Activated CD8-positive, alpha-beta memory T cell treated with anti-CD3 and anti-CD28 coated beads for 1 hour (primary cell): ENCODE measurements around the gene SPECC1L.

Source experiments
- DNase-seq, 2 donors: peaks; one replicate each; pipeline ENCODE4 v3.0.0-alpha.2; 2020; ENCODE audit warnings: low read depth in 1 of 2; ENCODE audit errors: extremely low read depth in 1 of 2

Gene SPECC1L

DNA sequence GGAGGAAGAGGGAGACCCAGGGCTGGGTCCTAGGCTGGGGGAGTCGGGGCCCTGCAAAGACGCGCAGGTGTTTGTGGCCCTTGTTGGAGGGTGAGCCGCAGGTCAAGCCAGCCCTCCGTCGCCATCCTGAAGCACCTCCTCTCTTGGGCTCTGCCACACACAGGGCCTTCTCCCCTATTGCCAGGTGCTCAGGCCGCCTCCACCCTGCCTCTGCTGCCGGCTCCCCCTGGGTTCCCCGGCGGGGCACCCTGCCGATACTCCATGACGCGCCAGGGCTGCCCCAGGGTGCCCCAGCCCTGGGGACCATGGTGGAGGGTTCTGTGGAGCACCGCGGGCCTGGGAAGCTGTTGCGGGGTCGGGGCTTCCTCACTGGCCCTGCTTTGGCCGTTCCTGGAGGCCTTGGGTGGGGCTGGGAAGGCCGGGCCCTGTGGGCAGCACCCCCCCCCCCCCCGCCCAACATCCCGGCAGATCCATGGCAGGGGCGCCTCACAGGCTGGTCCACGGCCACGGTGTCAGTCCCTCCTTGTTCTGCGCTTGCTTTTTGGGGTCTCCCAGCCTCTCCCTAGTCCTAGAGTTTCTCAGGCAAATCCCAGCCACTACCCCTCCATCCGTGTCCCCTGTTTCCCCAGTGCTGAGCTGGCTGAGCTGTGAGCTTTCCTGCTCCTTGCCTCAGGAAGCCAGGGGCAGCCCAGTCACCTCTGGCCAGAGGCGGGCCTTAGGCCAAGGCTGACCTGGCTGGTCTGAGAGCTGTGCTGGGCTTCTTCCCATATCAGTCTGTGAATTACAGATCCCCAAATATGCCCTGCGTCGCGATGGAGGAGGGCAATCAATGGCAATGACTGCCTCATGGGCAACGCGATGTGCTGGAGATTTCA is 154.5 kb downstream of the SPECC1L start:
- DNase-seq = no peak

DNA sequence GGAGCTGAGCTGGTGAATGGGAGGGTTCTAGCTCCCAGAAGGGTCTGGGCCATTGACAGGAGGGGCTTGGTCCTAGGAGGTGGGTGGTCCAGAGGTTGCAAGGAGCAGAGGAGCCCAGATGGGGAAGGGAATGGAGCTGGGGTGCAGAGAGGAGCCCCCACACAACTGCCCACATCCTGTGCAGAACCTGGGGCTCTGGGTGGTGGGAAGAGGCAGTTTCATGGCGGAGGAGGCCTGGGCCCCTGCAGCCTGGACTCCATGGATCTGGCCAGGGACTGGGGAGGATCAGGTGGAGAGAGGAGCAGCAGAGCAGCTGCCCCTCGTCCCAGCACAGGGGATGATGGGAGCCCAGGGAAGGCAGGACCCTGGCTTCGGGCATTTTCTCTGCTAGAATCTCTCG is 155.8 kb downstream of the SPECC1L start:
- no peak for DNase-seq

DNA sequence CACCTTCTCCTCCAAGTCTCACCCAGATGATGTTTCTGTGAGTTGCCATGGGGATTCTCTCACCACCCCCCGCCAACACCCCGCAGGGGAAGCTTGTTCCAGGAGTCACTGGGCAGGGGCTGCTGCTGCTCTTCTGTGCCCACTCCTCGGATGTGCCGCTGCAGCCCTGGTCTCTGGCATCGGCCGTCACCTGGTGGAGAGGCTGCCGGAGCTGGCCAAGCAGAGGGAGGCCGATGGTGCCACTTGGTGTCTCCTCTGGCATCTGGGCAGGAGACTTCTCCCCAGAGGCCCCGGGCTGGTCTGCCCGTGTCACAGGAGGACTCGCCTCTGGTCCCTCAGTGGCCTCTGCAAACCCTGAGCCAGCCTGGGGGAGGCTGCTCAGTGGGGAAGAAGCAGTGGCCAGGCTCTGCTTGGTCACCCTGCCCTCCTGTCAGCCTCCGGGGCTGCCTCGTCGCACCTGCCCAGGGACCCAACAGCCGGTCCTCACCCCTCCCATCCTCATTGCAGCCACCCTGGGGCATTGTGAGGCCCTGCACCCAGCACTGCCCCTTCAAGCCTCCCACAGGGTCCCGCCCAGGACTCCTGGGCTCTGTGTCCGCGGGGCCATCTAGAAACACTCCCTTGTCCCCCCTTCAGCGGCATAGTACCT is 156.3 kb downstream of the SPECC1L start:
- no peak for DNase-seq

DNA sequence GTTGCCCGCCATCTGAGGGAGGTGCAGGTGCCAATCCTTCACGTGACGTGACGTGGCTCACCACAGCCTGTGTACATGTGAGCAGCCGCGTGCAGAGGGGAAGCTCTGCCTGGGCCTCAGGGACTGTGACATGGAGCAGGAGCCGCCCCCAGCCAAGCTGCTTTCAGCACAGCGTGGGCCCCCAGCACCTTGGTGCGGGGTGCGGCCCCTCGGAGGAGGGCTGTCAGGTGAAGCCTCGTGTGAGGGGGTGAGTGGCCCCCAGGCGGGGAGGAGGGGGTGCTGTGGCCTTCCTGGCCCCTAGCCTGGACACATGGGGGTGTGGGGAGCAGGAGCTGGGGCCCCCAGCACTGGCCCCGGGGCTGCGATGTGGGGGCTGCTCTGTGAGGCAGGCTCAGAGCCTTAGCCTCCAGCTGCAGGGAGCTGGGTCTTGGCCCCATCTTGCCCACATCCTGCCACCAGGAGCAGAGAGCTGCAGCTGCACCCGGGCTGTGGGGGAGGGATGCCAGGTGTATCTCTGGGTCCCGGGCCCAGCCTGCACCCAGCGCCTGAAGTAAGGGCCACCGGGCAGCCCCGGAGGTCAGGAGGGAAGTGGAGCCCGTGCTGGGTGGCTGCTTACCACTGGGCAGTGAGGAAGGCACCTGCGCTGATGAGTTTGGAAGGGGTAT is 157.0 kb downstream of the SPECC1L start, which contains the start of gene ADORA2A:
Gene ADORA2A, plus strand, starts transcription at position 100 of the 665 bp plus-strand sequence. CDS start 5,806 bp downstream, outside the sequence.
- DNase-seq = peak; percentile 75 to 76

DNA sequence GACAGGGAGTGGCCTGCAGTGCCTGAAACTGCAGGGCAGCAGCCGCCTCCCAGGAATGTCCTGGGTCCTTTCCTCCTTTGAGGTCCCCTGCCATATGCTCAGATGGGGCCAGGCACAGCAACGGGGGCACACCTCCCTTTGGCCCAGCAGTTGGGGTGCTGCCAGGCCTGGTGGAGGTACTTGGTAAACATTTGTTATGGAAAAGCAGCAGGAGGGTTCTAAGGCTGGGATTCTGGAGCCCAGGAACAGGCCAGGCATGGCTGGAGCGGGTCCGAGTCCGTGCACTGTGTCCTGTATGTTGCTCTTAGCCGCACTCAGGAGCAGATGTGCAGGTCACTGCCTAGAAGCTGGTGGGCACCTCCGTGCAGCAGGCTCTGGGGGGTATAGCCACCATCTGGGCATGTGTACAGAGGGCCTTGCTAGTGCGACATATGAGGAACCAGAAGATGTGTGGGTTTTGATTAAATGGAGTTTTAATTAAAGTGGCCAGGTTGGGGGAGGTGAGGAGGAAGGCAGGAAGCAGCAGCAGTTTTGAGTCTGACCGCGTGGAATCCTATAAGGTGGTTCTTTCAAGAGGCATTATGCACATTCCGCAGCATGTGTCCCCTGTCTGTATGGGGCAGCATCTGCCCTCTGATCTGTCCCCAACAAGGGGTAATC is 158.2 kb downstream of the SPECC1L start:
- no peak for DNase-seq

DNA sequence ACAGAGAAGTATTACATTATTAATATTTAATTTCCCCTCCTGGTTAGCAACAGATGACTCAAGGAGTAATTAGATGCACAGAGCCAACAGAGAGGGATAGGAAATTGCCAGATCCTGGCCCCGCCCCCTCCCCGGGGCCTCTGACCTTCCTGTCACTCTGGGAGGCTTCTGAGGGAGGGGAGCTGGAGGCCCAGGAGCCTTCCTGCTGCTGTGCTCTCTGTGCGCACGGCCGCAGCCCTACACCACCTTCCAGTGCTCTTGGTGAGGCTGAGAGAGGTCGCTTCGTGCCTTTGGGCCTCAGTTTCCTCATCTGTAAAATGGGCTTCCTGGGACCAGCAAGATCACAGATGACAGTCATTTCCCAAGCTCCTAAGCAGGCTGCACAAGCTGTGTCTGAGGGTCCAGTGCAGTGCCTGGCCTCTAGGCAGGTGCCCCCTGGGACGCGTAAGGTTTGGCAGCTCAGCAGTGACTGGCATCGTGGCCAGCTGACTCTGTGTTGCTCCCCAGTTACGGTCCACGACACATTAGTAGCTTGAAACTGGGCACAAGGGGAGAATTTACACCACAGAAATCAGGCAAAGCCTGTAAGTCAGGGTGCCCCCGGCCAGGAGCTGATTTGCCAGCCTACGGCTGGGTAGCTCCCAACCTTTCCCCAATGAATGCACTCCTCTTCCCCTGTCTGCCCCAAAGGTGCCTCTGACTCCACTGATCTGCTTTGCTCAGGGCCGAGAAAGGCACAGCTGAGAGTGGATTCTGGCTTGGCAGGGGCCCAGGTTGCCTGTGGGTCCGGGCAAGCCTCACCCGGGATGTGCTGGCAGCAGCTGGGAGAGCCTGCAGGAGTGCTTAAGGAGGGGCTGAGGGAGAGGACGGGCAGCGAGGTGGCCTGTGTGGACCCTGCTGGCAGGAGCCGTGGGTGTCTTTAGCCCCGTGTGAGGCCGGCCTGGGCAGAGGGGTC is 159.1 kb downstream of the SPECC1L start:
- peak in 1 of 2 donors; percentile 35 for DNase-seq

DNA sequence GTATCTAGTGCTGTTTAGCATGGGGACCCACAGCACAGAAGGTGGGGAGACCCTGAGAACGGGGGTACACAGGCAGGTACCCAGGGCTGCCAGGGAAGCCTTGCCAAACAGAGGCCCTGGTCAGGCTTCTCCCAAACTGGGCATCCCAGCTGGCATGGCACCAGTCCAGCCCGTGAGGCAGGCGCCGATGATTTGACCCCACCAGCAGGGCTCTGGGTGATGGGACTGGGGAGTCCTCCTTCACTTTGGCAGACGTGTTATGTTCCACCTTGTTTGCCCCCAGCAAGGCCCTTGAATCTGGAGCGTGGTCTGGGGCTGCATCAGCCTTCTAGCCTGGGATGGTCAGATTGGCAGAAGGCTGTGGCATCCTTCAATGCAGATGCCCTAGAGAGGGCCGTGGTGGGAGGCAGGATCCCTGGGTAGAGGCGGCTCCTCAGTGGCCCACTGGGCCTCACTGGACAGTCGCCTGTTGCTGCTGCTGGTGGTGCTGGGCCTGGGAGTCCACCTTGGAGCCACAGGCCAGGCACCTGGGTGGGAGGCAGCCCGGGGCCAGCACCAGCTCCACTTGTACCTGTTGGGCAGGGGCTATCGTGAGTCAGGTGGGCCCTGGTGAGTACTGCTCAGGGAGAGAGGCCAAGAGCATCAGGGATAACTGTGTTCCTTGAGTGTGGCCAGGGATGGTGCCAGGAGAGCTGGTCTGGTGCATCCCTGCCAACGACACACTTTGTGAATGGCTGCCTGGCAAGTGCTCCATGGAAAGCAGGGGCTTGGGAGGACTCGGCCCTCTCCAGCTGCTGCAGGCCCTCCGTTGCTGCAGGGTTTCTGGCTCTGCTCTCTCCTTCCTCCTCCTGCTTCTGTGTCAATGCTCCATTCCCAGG is 160.0 kb downstream of the SPECC1L start:
- no peak for DNase-seq

DNA sequence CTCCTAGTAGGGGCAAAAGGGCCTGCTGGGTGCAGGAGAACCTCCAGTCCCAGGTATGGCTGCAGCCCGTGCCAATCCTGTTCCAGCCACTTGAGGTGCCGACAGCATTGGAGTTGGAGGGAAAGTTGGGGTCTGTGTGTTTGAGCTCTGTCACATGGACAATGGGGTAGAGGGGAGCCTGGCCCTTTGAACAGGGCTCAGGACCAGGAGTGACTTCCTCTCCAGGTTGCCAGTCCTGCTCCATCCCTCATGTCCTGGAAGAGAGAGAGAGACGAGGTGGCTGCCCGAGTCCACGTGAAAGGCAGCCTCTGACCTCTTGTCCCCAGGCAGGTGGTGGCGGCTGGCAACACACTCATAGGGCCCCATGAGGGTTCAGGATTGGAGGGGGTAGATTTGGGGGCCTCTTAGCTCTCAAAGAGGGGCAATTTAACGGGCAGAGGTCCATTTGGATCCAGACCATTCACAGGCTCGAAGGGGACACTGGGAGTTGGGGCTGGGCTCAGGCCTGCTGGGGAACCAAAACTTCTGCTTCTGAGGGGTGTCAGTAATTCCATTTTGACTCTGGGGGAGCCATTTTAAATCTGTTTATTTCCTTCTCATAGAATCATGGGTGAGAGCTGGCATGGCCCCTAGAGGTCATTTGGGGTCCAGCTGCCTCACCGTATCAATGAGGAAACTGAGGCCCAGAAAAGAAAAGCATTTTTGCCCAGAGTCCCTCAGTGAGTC is 160.8 kb downstream of the SPECC1L start:
- no peak for DNase-seq

DNA sequence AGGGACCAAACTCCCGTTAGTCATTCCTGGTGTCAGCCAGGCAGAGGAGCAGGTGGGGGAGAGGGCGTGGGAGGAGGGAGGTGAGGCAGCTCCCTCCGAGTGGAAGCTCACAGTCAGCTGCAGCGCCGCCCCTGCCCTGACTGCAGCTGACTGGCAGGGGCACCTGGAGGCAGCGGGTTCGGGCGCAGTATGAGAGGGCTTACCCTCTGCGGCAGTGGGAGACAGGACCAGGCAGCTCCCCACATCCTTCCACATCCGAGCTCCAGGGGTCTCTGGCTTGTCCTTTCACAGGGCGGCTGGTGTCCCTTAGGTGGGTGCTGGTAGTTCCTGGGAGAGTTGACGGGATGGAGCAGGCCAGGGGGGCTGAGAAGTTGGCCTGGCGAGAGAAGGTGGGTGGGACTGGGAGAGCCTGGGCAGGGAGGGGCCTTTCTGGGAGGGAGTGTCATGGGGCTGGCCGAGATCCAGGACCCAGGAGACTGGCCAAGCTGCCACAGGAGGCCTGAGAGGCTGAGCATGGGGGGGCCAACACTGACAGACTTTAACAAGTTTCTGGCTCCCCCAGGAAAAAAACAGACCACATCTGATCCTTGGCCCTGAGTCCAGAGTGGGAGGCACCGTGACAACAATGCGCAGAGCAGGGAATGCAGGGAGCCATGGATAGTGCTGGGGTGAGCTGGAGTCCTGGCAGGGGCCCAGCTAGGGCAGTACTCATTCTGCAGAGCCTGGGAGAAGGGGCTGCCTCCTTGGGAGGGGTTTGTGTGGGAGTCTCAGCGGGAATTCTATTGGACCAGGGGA is 161.6 kb downstream of the SPECC1L start:
- no peak for DNase-seq

DNA sequence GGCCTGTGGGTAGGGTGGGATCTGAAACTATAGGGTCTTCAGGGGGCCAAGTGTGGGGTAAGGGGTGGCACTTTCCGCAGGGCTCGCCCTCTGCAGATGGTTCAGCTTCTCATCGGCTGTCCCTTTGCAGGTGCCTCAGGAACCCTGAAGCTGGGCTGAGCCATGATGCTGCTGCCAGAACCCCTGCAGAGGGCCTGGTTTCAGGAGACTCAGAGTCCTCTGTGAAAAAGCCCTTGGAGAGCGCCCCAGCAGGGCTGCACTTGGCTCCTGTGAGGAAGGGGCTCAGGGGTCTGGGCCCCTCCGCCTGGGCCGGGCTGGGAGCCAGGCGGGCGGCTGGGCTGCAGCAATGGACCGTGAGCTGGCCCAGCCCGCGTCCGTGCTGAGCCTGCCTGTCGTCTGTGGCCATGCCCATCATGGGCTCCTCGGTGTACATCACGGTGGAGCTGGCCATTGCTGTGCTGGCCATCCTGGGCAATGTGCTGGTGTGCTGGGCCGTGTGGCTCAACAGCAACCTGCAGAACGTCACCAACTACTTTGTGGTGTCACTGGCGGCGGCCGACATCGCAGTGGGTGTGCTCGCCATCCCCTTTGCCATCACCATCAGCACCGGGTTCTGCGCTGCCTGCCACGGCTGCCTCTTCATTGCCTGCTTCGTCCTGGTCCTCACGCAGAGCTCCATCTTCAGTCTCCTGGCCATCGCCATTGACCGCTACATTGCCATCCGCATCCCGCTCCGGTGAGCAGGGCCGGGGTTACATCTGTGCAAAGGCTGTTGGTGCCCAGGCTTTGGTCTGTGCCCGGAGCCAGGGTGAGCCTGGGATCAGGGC is 162.6 kb downstream of the SPECC1L start:
- no peak for DNase-seq

DNA sequence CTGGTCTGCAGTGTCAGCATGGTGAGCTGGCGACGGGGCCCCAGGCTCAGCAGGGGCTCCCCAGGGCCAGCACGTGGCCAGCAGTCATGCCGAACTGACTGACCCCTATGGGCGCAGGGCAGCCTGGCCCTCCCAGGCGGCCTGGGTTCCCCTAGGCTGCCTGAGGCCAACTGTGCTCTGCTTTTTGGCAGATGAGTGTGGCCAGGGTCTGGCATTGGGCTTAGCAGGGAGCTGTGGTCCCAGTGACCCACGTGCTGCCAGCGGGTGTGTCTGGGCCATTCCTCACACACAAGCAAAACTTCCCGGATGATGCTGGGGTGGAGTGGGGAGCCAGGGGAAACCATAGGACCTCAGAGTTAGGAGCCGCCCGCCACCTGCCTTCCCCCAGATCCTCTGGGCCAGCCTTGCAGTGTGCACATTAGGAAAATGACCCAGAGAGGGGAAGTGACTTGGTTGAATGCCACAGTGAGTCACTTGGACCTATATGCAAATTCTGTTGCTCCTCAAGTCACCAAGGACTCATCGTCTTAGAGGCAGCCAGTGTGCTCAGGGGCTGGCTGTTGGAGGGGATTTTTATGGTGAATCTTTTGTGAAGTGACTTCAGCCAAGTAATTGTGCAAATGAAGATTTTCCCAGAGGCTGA is 163.3 kb downstream of the SPECC1L start:
- DNase-seq = no peak

DNA sequence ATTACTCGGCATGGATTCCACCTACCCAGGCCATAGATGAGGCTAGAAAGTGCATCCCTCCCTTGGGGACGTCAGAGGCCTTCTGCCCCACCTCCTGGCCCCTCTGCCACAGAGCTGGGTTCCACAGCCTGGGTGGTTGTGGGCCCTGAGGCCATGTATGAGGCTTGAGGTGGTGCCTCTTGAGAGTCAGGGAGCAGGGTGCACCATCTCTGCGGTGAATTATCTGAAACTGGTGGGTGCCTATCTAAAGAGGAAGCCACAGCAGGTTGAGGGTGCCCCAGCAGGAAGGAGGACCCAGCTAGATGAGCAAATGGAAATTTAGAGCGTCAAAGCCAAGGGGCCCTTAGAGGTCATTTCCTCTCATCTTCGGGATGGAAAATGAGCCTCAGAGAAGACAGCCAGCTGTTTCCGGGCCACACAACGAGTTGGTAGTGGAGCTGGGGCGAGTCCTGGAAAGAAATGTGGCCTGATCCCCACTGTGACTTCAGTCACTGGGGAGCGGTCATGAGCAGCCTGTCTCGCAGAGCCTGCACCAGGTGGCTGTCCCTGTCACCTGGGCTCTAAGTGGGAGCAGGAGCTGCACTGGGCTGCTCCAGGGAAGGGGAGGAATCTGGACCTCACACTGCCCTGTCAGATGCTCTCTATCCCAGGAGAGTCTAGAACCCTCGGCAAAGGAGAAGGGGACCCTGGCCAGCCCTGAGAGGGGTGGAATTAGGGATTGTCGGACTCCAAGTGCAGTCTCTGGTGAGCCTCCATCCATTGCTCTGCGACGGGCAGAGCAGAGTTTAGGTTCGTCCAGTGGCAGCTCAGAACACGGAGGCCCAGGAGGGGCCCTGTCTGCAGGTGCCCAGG is 164.1 kb downstream of the SPECC1L start:
- DNase-seq = peak; percentile 60 to 73

DNA sequence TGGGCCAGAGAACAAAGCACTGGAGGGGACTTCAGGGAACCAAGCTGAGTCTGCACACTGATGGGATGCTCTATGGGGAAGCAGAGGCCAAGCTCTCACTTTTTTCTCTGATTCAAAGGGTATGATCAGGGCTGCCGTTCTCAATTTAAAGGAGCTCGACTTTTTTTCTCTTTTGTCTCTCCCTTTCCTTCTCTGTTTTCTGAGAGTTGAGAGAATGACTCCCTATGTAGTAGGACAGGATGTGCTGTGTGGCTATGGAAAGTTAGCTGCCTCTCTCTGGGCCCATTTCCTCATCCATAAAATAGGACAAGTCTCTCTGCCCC is 164.7 kb downstream of the SPECC1L start:
- DNase-seq = no peak

DNA sequence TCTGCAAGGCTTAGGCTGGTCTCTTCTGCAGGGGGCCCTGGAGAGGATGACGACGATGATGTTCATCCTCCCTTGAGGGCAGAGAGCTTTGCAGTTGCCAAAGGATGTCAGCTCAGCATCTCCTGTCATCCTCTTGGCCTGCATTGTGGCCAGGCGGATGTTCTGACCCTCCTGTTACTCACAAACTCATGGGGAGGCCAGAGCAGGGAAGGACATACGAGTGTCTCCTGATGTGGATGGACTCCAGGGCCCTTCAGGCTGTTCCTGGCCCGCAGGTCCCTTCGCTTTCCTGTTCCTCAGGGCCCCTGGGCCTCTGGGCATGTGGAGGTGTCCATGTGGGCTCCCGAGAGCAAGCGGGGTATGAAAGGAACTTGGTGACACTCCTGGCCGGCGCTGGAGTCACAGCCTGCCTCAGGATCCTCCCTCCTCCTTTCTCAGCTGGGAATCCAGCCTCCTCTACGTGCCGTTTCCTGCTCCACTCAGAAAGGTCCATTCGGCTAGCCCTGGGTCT is 165.3 kb downstream of the SPECC1L start:
- no peak for DNase-seq

DNA sequence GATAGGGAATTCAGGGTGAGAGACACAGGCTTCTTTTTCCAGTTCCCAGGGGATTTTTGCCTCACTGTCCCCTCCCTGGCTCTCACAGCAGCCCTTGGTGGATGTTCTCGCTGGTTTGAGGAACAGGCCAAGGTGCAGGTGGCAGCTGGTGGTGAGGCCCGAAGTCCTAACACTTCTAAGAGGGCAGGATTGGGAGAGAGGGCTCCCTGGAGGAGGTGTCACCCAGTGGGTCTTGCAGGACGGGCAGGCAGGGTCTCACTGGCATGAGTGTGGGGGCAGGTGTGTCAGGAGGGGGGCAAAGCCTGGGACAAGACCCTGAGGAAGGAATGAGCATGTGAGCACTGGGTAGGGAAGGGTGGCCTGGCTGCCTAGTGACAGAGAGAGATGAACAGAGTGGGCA is 165.9 kb downstream of the SPECC1L start:
- DNase-seq = no peak
